DLD1 (cell line): ENCODE measurements around the gene OGFR.

ENCODE experiments used
- in situ Hi-C: cut with HindIII; loops from 2 replicates; pipeline ENCODE4 v1.10.0; 2017; ENCODE audit warnings: low sequenced_read_pairs

OGFR gene

GRCh38 chr20:62797671-62798532 is 6.7 kb upstream of the OGFR start:
- in situ Hi-C loops, result no loop called here

- in situ Hi-C loops, result no loop called here
Observed at GRCh38 chr20:62799036-62799435, 5.6 kb upstream of the OGFR start.

GRCh38 chr20:62799459-62799858 is 5.2 kb upstream of the OGFR start:
- in situ Hi-C loops, result no loop called here

- in situ Hi-C loops, result no loop called here
Observed at GRCh38 chr20:62799873-62800272, 4.8 kb upstream of the OGFR start.

GRCh38 chr20:62800314-62801259 is 4.0 kb upstream of the OGFR start:
- in situ Hi-C loops, result no loop called here

- in situ Hi-C loops, result no loop called here
Observed at GRCh38 chr20:62801284-62802010, 3.2 kb upstream of the OGFR start.

GRCh38 chr20:62802026-62802712 is 2.5 kb upstream of the OGFR start:
- in situ Hi-C loops, result no loop called here

GRCh38 chr20:62804021-62804626 is 511 bp upstream of the OGFR start:
- in situ Hi-C loops, result no loop called here

GRCh38 chr20:62805155-62805710 is 598 bp downstream of the OGFR start:
- in situ Hi-C loops, result no loop called here

- in situ Hi-C loops, result no loop called here
Observed at GRCh38 chr20:62805711-62806382, 1.2 kb downstream of the OGFR start.

- in situ Hi-C loops, result no loop called here
Observed at GRCh38 chr20:62806383-62807050, 1.9 kb downstream of the OGFR start.

- in situ Hi-C loops, result no loop called here
Observed at GRCh38 chr20:62807444-62808210, 3.0 kb downstream of the OGFR start.

- in situ Hi-C loops, result no loop called here
Observed at GRCh38 chr20:62808211-62808865, 3.7 kb downstream of the OGFR start.

GRCh38 chr20:62809530-62810428 is 5.1 kb downstream of the OGFR start:
- in situ Hi-C loops, result no loop called here

GRCh38 chr20:62811320-62811719 is 6.7 kb downstream of the OGFR start:
- in situ Hi-C loops, result no loop called here

- in situ Hi-C loops, result no loop called here
Observed at GRCh38 chr20:62811720-62812119, 7.1 kb downstream of the OGFR start.
